D721Med (cell line): ENCODE data around the gene DOK7.

Experiments
- DNase-seq: peaks from one replicate; pipeline ENCODE4 v3.0.0; 2011; ENCODE audit warnings: low spot score; ENCODE audit not compliant: insufficient read length
- FAIRE-seq: peaks from 2 replicates; lab custom pipeline; 2011; peaks lifted over from hg19 to GRCh38; lab: Jason Lieb, UNC
- TF ChIP-seq, protein P1 (sequence below): IDR thresholded peaks from 2 replicates; pipeline ENCODE4 v1.5.1; 2012; ENCODE audit warnings: mild to moderate bottlenecking, control low read depth; ENCODE audit not compliant: insufficient read depth; ENCODE audit errors: missing control alignments

DOK7 gene

GRCh38 chr4:3495204-3495975 is 32.3 kb downstream of the DOK7 start:
- TF ChIP-seq, protein P1, sequence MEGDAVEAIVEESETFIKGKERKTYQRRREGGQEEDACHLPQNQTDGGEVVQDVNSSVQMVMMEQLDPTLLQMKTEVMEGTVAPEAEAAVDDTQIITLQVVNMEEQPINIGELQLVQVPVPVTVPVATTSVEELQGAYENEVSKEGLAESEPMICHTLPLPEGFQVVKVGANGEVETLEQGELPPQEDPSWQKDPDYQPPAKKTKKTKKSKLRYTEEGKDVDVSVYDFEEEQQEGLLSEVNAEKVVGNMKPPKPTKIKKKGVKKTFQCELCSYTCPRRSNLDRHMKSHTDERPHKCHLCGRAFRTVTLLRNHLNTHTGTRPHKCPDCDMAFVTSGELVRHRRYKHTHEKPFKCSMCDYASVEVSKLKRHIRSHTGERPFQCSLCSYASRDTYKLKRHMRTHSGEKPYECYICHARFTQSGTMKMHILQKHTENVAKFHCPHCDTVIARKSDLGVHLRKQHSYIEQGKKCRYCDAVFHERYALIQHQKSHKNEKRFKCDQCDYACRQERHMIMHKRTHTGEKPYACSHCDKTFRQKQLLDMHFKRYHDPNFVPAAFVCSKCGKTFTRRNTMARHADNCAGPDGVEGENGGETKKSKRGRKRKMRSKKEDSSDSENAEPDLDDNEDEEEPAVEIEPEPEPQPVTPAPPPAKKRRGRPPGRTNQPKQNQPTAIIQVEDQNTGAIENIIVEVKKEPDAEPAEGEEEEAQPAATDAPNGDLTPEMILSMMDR = no peak
- DNase-seq = no peak
- no peak for FAIRE-seq

- TF ChIP-seq, protein P1 = no peak
- no peak for DNase-seq
- no peak for FAIRE-seq
Measured at GRCh38 chr4:3496021-3496420, 32.9 kb downstream of the DOK7 start.

DNA sequence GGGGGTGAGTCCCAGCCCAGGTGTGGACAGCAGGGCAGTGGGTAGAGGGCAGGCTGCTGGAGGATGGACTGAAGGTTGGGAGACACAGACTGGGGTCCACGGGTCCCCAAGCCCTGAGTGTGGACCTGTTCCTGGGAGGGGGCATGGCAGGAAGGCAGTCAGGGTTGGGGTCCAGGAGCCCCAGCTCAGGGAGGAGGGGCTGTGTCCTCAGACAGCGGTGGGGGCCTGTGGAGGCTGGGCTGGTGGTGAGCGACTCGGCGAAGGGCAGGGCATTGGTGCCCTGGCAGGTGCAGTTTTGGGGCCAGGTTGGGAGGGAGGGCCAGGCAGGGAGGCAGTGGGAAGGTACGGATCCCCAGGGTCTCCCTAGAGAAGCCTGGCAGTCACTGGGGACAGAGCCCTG is 34.0 kb downstream of the DOK7 start:
- no peak for FAIRE-seq

DNA sequence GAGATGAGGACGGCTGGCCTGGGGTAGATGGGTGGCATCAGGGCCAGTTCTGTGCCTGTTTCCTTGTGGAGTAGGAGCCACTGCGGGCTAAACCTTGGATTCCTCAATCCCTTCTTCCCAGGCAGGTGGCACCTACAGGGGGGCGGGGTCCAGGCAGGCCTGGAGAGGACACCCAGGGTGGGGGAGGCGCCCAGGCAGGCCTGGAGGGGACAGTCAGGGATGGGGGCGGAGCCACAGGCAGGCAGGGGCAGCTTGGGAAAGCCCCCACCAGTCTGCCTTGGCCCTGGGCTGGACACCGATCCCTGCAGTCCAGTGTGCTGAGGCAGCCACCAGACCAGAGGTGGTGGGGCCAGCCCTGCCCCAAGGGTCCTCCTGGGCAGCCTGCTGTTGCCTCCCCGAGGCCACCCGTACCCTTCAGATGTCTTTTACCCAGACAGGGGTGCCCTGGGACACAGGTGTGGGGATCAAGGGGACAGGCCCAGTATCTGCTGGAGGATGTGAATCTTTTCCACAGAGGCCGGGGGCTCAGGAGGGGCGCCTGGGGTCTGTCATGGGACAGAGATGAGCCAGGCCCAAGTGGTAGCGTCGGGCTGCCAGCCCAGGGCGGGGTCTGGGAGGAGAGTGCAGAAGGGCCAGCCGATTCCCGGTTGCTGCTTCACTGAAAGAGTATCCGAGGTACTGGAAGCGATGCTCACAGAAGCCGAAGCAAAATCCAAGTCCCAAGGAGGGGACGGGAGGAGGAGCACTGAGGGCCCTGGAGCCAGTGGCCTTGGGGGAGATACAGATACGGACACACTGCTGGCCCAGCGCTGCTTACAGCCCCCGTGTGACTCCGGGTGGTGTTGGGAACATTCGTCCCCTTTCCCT is 34.6 kb downstream of the DOK7 start:
- FAIRE-seq = no peak
- TF ChIP-seq, protein P1 = no peak
- no peak for DNase-seq

More for the DNA sequence above, 34.0 kb downstream of the DOK7 start:
- TF ChIP-seq, protein P1 = no peak
- DNase-seq = no peak

DNA sequence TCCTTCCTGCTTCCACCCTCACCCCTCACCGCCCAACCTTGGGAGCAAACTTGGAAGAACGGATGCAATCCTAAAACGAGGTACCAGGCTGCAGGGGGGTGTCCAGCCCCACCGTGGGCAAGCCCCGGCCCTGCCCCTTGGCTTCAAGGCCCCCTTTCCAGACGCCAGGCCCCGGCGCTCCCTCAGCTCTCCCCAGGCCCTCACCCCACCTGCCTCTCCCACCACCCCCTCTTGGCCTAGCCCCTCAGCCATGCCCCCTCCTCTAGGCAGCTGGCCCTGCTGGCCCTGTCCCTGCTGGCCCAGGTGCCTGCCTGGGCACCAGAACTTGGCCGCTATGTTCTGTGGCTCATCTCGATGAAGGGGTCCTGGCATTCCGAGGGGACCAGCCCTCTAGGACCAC is 35.3 kb downstream of the DOK7 start:
- no peak for DNase-seq
- TF ChIP-seq, protein P1 = no peak
- no peak for FAIRE-seq

DNA sequence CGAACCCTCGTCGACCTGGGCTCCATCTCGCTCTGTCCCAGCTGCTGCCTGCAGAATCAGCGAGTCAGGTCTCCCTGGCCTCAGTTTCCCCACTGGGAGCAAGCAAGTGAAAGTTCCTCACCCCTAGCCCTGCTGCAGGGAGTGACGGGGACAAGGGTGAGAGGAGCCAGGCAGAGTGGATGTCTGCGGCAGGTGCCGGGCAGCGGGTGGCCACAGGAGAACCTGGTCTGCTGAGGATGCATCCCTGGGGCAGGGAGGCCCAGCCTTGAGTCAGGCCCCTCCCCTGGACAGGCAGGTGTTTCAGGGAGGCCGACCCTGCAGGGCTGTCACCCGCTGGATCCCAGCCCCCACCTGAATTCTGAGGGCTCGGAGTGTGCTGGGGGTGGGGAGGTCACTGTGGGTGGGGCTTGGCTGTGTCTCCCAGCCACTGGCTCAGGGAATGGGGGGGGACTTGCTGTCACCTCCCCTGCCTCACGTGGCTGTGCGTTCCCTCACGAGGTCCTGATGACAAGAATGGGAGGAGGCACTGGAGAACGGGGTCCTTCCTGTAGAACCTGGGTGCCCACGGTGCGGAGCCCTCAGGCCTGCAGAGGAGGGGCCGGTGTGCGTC is 35.9 kb downstream of the DOK7 start:
- TF ChIP-seq, protein P1 = no peak
- FAIRE-seq = no peak

More for the DNA sequence above, 35.9 kb downstream of the DOK7 start:
- DNase-seq = no peak
